IMR-90 (cell line): ENCODE measurements around the gene KCTD5. TPM values are rescaled to one million over a fixed set of nuclear protein-coding genes. Genes with fewer than 3 reads are reported as not detected.

ENCODE experiments used
- ATAC-seq: fragments of 200-7000 bp; cut with Tn5 transposase; 2 replicates; pipeline ENCODE4 v1.9.1; 2020; ENCODE audit warnings: low read depth, mild to moderate bottlenecking, moderate library complexity
- BruUV-seq: library from RNA; stranded (reverse); fragments of 400-500 nt; replicated peaks from 2 replicates; lab custom pipeline; 2021; lab: Mats Ljungman, UMichigan
- CTCF ChIA-PET: fragments of 300-600 bp; formaldehyde crosslinking; extraction: SDS; loops from one replicate; lab custom pipeline; 2021; ENCODE audit warnings: antibody characterized with exemption; lab: Yijun Ruan, JAX
- POLR2A ChIA-PET: fragments of 300-600 bp; sonication (Branson Sonifier 250); formaldehyde crosslinking; loops from one replicate; lab custom pipeline; 2022; ENCODE audit warnings: antibody characterized with exemption; ENCODE audit not compliant: unreplicated experiment; lab: Charles Lee
- DNase-seq: peaks from one replicate; pipeline ENCODE4 v3.0.0; 2013
- H2AFZ ChIP-seq: replicated peaks from 2 replicates; pipeline ENCODE3; 2013; ENCODE audit warnings: low read length, mild to moderate bottlenecking; ENCODE audit not compliant: poor library complexity
- H2AK5ac ChIP-seq: 2 replicates; pipeline ENCODE4 v1.6.1; 2013; ENCODE audit warnings: low read depth, low read length, inconsistent platforms
- H2AK9ac ChIP-seq: replicated peaks from 2 replicates; pipeline ENCODE3; 2013; ENCODE audit warnings: mild to moderate bottlenecking, low read depth, low read length, moderate library complexity; ENCODE audit not compliant: poor library complexity
- H2BK120ac ChIP-seq: 2 replicates; pipeline ENCODE4 v1.6.1; 2013; ENCODE audit warnings: low read depth, low read length, inconsistent platforms
- H2BK15ac ChIP-seq: 3 replicates; pipeline ENCODE4 v1.6.1; 2013; ENCODE audit warnings: low read depth, low read length, inconsistent platforms
- H2BK20ac ChIP-seq: 2 replicates; pipeline ENCODE4 v1.6.1; 2013; ENCODE audit warnings: low read depth, mild to moderate bottlenecking, inconsistent platforms, low read length, moderate library complexity
- H2BK5ac ChIP-seq: 2 replicates; pipeline ENCODE4 v1.6.1; 2013; ENCODE audit warnings: mild to moderate bottlenecking, low read depth, low read length, inconsistent platforms; ENCODE audit not compliant: poor library complexity, severe bottlenecking
- H3K14ac ChIP-seq: replicated peaks from 2 replicates; pipeline ENCODE4 v1.6.1; 2013; ENCODE audit warnings: low read depth, low read length, inconsistent platforms
- H3K18ac ChIP-seq: 2 replicates; pipeline ENCODE4 v1.6.1; 2013; ENCODE audit warnings: low read depth, low read length, control low read depth
- H3K23ac ChIP-seq: 2 replicates; pipeline ENCODE4 v1.6.1; 2013; ENCODE audit warnings: low read depth, low read length, inconsistent platforms
- H3K27ac ChIP-seq: 2 replicates; pipeline ENCODE4 v1.5.1; 2013; ENCODE audit warnings: mild to moderate bottlenecking, control low read depth, low read length; ENCODE audit not compliant: insufficient read depth
- H3K27me3 ChIP-seq: 2 replicates; pipeline ENCODE4 v1.6.1; 2013; ENCODE audit warnings: low read length; ENCODE audit not compliant: control insufficient read depth, insufficient read depth
- H3K36me3 ChIP-seq: 2 replicates; pipeline ENCODE4 v1.6.1; 2013; ENCODE audit warnings: low read length, mixed read lengths; ENCODE audit not compliant: control insufficient read depth, insufficient read depth
- H3K4ac ChIP-seq: 2 replicates; pipeline ENCODE4 v1.6.1; 2013; ENCODE audit warnings: low read depth, low read length, inconsistent platforms
- H3K4me1 ChIP-seq: 2 replicates; pipeline ENCODE4 v1.6.1; 2013; ENCODE audit warnings: low read length, mixed read lengths; ENCODE audit not compliant: control insufficient read depth, insufficient read depth
- H3K4me2 ChIP-seq: 2 replicates; pipeline ENCODE4 v1.6.1; 2013; ENCODE audit warnings: low read depth, mild to moderate bottlenecking, control low read depth, low read length, moderate library complexity
- H3K4me3 ChIP-seq: 2 replicates; pipeline ENCODE4 v1.5.1; 2013; ENCODE audit warnings: low read depth, mild to moderate bottlenecking, control low read depth, low read length, moderate library complexity; ENCODE audit not compliant: insufficient read depth
- H3K56ac ChIP-seq: 2 replicates; pipeline ENCODE4 v1.6.1; 2013; ENCODE audit warnings: low read length, inconsistent platforms; ENCODE audit not compliant: insufficient read depth; ENCODE audit errors: extremely low read depth
- H3K79me1 ChIP-seq, 2 experiments: 2 replicates each; pipeline ENCODE4 v1.6.1; 2013; ENCODE audit warnings: low read length in 2 of 2, inconsistent platforms in 1 of 2, low read depth in 1 of 2
- H3K9ac ChIP-seq: 2 replicates; pipeline ENCODE4 v1.6.1; 2013; ENCODE audit warnings: low read depth, low read length, control low read depth
- H3K9me1 ChIP-seq: 2 replicates; pipeline ENCODE4 v1.6.1; 2013; ENCODE audit warnings: low read length, inconsistent platforms; ENCODE audit not compliant: insufficient read depth
- H3K9me3 ChIP-seq: 2 replicates; pipeline ENCODE4 v1.6.1; 2013; ENCODE audit warnings: low read length; ENCODE audit not compliant: control insufficient read depth, insufficient read depth
- H4K20me1 ChIP-seq: 2 replicates; pipeline ENCODE4 v1.6.1; 2013; ENCODE audit warnings: low read length, inconsistent platforms; ENCODE audit not compliant: insufficient read depth
- H4K5ac ChIP-seq: 2 replicates; pipeline ENCODE4 v1.6.1; 2013; ENCODE audit warnings: mild to moderate bottlenecking, low read depth, low read length, control low read depth
- H4K8ac ChIP-seq, 2 experiments: 2 replicates each; pipeline ENCODE4 v1.6.1; 2013; ENCODE audit warnings: low read depth in 2 of 2, low read length in 2 of 2, control low read depth in 1 of 2, inconsistent platforms in 1 of 2
- H4K91ac ChIP-seq: 2 replicates; pipeline ENCODE4 v1.6.1; 2013; ENCODE audit warnings: low read depth, low read length, inconsistent platforms; ENCODE audit not compliant: insufficient read depth
- BHLHE40 ChIP-seq: fragments of 150-350 bp; IDR thresholded peaks from 2 replicates; pipeline ENCODE4 v1.6.1; 2016; ENCODE audit warnings: mild to moderate bottlenecking, low read depth, low read length
- CEBPB ChIP-seq: IDR thresholded peaks from 2 replicates; pipeline ENCODE4 v1.6.1; 2012; ENCODE audit warnings: low read depth, low read length, improper control_type of control experiment
- CHD1 ChIP-seq: IDR thresholded peaks from 2 replicates; pipeline ENCODE4 v1.6.1; 2012; ENCODE audit warnings: low read depth, low read length, improper control_type of control experiment
- FOS ChIP-seq: fragments of 150-350 bp; IDR thresholded peaks from 2 replicates; pipeline ENCODE4 v1.6.1; 2016; ENCODE audit warnings: low read depth, low read length
- MAFK ChIP-seq: IDR thresholded peaks from 2 replicates; pipeline ENCODE4 v1.6.1; 2012; ENCODE audit warnings: low read depth, low read length, improper control_type of control experiment
- MAZ ChIP-seq: IDR thresholded peaks from 2 replicates; pipeline ENCODE4 v1.6.1; 2012; ENCODE audit warnings: low read depth, mild to moderate bottlenecking, low read length, improper control_type of control experiment, moderate library complexity, borderline replicate concordance
- MXI1 ChIP-seq: IDR thresholded peaks from 2 replicates; pipeline ENCODE4 v1.6.1; 2012; ENCODE audit warnings: low read depth, mild to moderate bottlenecking, low read length, moderate library complexity, borderline replicate concordance
- NFE2L2 ChIP-seq: fragments of 150-350 bp; IDR thresholded peaks from 2 replicates; pipeline ENCODE4 v1.6.1; 2016; ENCODE audit warnings: low read depth, mild to moderate bottlenecking, low read length
- POLR2A ChIP-seq: IDR thresholded peaks from 2 replicates; pipeline ENCODE4 v1.6.1; 2012; ENCODE audit warnings: mild to moderate bottlenecking, low read depth, low read length
- RAD21 ChIP-seq: IDR thresholded peaks from 2 replicates; pipeline ENCODE4 v1.6.1; 2012; ENCODE audit warnings: low read length, improper control_type of control experiment
- RCOR1 ChIP-seq: IDR thresholded peaks from 2 replicates; pipeline ENCODE4 v1.6.1; 2012; ENCODE audit warnings: mild to moderate bottlenecking, low read length, improper control_type of control experiment; ENCODE audit not compliant: insufficient replicate concordance
- RFX5 ChIP-seq: IDR thresholded peaks from 2 replicates; pipeline ENCODE4 v1.8.0; 2012; ENCODE audit warnings: low read depth, mild to moderate bottlenecking, low read length, moderate library complexity
- SMC3 ChIP-seq: fragments of 150-350 bp; IDR thresholded peaks from 2 replicates; pipeline ENCODE4 v1.6.1; 2016; ENCODE audit warnings: low read depth, mild to moderate bottlenecking, antibody characterized with exemption, low read length, moderate library complexity
- WGBS, 2 experiments: methylation state at CpG; one replicate each; pipeline versions ENCODE4 v1.1.5 to v1.1.7; 2013; ENCODE audit warnings: missing lambda C conversion rate in 2 of 2; ENCODE audit not compliant: insufficient read length in 1 of 2; ENCODE audit errors: extremely low coverage in 2 of 2; 5-methylcytosine and 5-hydroxymethylcytosine counted together
- dilution Hi-C: fragments of 300-500 bp; cut with HindIII; formaldehyde crosslinking; loops from one replicate; pipeline ENCODE4 v1.14.3; 2018; ENCODE audit warnings: low sequenced_read_pairs; ENCODE audit not compliant: unreplicated experiment
- in situ Hi-C: fragments of 300-500 bp; cut with MboI; formaldehyde crosslinking; loops from 3 replicates; pipeline ENCODE4 v1.14.3; 2019; ENCODE audit warnings: low sequenced_read_pairs, inconsistent platforms, mixed read lengths
- intact Hi-C: fragments of 100-400 bp; cut with micrococcal nuclease; formaldehyde crosslinking; loops from 2 replicates; pipeline ENCODE4 v1.10.0; 2022
- polyA plus RNA-seq, 3 experiments: library from polyadenylated mRNA; depleted of rRNA; stranded (reverse); fragments of >200 nt; gene quantifications; 2 replicates each; pipeline ENCODE4 v1.2.3, GENCODE V29; 2012; ENCODE audit warnings: low replicate concordance in 1 of 3
- total RNA-seq: library from RNA; depleted of rRNA; stranded (reverse); fragments of >200 nt; gene quantifications from 2 replicates; pipeline ENCODE4 v1.2.3, GENCODE V29; 2012
- TF ChIP-seq, protein P1 (sequence below): fragments of 150-350 bp; IDR thresholded peaks from 2 replicates; pipeline ENCODE4 v1.6.1; 2017; ENCODE audit warnings: mild to moderate bottlenecking, antibody characterized with exemption, low read length, low read depth
- TF ChIP-seq, protein P2 (sequence below): fragments of 150-350 bp; IDR thresholded peaks from 2 replicates; pipeline ENCODE4 v1.6.1; 2016; ENCODE audit warnings: low read depth, mild to moderate bottlenecking, low read length, moderate library complexity, borderline replicate concordance

The KCTD5 gene
- total and polyA plus RNA-seq, 2 of the 4 experiments (the other 2 are of a cell fraction): 17.2 to 56.2 TPM

DNA sequence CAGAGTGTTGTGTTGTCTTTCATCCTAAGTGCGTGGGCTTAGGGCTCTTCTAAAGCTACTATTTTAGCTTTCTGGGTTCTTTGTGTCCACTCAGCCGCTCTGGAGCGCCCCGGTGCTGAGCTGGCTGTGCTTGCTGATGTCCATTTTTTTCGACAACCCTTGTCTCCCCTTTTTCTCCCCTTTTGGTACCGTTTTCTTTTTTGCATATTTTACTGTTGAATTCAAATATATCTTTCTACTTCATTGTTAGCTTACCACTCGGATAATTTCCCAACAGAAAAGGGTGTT lies 71.4 kb downstream of the KCTD5 start:
- H2BK5ac ChIP-seq: peak overlapping the region; percentile 63
- no peak for ATAC-seq
- H4K20me1 ChIP-seq: peaks cover 59% of the 10 kb centered on the region
- H3K9me1 ChIP-seq: peaks cover 14% of the 10 kb centered on the region
- dilution Hi-C loops (no loop called here), intact Hi-C loops (loop anchor here (1.0 kb wide), 1 partner anchor 115 kb away; no protein-coding TSS in a partner anchor), in situ Hi-C loops (no loop called here)
- H4K5ac ChIP-seq: no peak overlapping the region
- DNase-seq: no peak
- 7% methylated on average over 3 of the region's 7 CpGs; no CpG with 5 or more reads in 1 of the 2 experiments for WGBS, 2 experiments
- peak overlapping the region; percentile 99 for H3K4me2 ChIP-seq
- H2BK20ac ChIP-seq: no peak overlapping the region
- H3K9ac ChIP-seq: peak overlapping the region; percentile 97
- no peak overlapping the region; the same call in 1 of the 2 replicates for H3K18ac ChIP-seq
- H3K4ac ChIP-seq: peak overlapping the region; percentile 34
- POLR2A ChIA-PET: interaction anchor here (0.8 to 1.4 kb wide), 2 partner anchors 10 to 18 kb away, joined by 3 to 4 read pairs; no protein-coding TSS in a partner anchor
- BruUV-seq: no TSS peak
- H3K23ac ChIP-seq: peak overlapping the region; percentile 86
- H2AK5ac ChIP-seq: peak overlapping the region; percentile 7; the same call in 1 of the 2 replicates
- H4K8ac ChIP-seq: peak overlapping the region; percentile 2 to 38; a peak in 1 of 4 replicates
- H2BK15ac ChIP-seq: no peak overlapping the region
- TF ChIP-seq FOS: no peak
- 0 out of 2 replicates have a peak, but pooled peaks have one; percentile 5 for TF ChIP-seq MXI1
- TF ChIP-seq RFX5: no peak
- TF ChIP-seq, protein P1, sequence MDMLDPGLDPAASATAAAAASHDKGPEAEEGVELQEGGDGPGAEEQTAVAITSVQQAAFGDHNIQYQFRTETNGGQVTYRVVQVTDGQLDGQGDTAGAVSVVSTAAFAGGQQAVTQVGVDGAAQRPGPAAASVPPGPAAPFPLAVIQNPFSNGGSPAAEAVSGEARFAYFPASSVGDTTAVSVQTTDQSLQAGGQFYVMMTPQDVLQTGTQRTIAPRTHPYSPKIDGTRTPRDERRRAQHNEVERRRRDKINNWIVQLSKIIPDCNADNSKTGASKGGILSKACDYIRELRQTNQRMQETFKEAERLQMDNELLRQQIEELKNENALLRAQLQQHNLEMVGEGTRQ: no peak
- no peak for TF ChIP-seq MAZ
- no peak for TF ChIP-seq NFE2L2
- no peak for TF ChIP-seq SMC3
- no peak for TF ChIP-seq RAD21
- TF ChIP-seq RCOR1: no peak
- no peak for TF ChIP-seq CEBPB
- TF ChIP-seq MAFK: no peak
- TF ChIP-seq POLR2A: peak; percentile 14; the same call in 1 of the 2 replicates
- TF ChIP-seq BHLHE40: no peak
- TF ChIP-seq CHD1: no peak
- TF ChIP-seq, protein P2, sequence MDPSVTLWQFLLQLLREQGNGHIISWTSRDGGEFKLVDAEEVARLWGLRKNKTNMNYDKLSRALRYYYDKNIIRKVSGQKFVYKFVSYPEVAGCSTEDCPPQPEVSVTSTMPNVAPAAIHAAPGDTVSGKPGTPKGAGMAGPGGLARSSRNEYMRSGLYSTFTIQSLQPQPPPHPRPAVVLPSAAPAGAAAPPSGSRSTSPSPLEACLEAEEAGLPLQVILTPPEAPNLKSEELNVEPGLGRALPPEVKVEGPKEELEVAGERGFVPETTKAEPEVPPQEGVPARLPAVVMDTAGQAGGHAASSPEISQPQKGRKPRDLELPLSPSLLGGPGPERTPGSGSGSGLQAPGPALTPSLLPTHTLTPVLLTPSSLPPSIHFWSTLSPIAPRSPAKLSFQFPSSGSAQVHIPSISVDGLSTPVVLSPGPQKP: no peak
- H3K4me3 ChIP-seq: peak overlapping the region; percentile 88
- H2BK120ac ChIP-seq: no peak overlapping the region
- no peak overlapping the region for H2AFZ ChIP-seq
- CTCF ChIA-PET: no interaction called here
- H3K36me3 ChIP-seq: peaks cover 21% of the 10 kb centered on the region
- peak overlapping the region; percentile 80 for H3K56ac ChIP-seq
- peaks cover 9% of the 10 kb centered on the region for H3K4me1 ChIP-seq
- no peak overlapping the region for H4K91ac ChIP-seq
- peaks cover 2% of the 10 kb centered on the region; the same call in 1 of the 2 replicates for H3K9me3 ChIP-seq
- no peaks in the 10 kb centered on the region for H3K27me3 ChIP-seq
- H3K79me1 ChIP-seq: peaks cover 18 to 60% of the 10 kb centered on the region in 2 experiments
- H3K14ac ChIP-seq: peak overlapping the region; percentile 95
- peak overlapping the region; percentile 97 for H2AK9ac ChIP-seq
- H3K27ac ChIP-seq: peak overlapping the region; percentile 99
